SK-N-SH treated with all-trans-retinoic acid at 6 μM for 48 hours (cell line): ENCODE data around the gene ACP3.

Experiments used
- ARNTL ChIP-seq: fragments of 450-650 bp; formaldehyde crosslinking; IDR thresholded peaks from 2 replicates; pipeline ENCODE4 v1.5.0; 2020; ENCODE audit warnings: low read depth, mild to moderate bottlenecking, moderate library complexity, borderline replicate concordance
- ISL1 ChIP-seq: fragments of 250-450 bp; sonication (Bioruptor Pico); IDR thresholded peaks from 2 replicates; pipeline ENCODE4 v2.1.2; 2022; ENCODE audit warnings: mild to moderate bottlenecking, moderate library complexity
- PPARA ChIP-seq: fragments of 250-450 bp; sonication (Bioruptor Pico); IDR thresholded peaks from 2 replicates; pipeline ENCODE4 v1.5.0; 2020; ENCODE audit warnings: mild to moderate bottlenecking, borderline replicate concordance
- RARB ChIP-seq: fragments of 250-450 bp; sonication (Bioruptor Pico); IDR thresholded peaks from 2 replicates; pipeline ENCODE4 v1.8.0; 2021; ENCODE audit warnings: mild to moderate bottlenecking, moderate library complexity
- SNAI2 ChIP-seq: fragments of 250-450 bp; sonication (Bioruptor Pico); IDR thresholded peaks from 2 replicates; pipeline ENCODE4 v1.5.0; 2020; ENCODE audit warnings: mild to moderate bottlenecking, moderate library complexity
- TCF4 ChIP-seq: fragments of 250-450 bp; sonication (Bioruptor Pico); IDR thresholded peaks from 2 replicates; pipeline ENCODE4 v1.8.0; 2021; ENCODE audit warnings: mild to moderate bottlenecking, moderate library complexity, borderline replicate concordance
- TOX ChIP-seq: fragments of 250-450 bp; sonication (Bioruptor Pico); IDR thresholded peaks from 2 replicates; pipeline ENCODE4 v1.8.0; 2021; ENCODE audit warnings: mild to moderate bottlenecking, moderate library complexity, borderline replicate concordance
- TSHZ2 ChIP-seq: fragments of 250-450 bp; sonication (Bioruptor Pico); IDR thresholded peaks from 2 replicates; pipeline ENCODE4 v1.5.0; 2020; ENCODE audit warnings: mild to moderate bottlenecking, moderate library complexity
- ZFP3 ChIP-seq: fragments of 250-450 bp; sonication (Bioruptor Pico); IDR thresholded peaks from 2 replicates; pipeline ENCODE4 v1.5.0; 2020; ENCODE audit warnings: mild to moderate bottlenecking, moderate library complexity
- ZFP30 ChIP-seq: fragments of 450-650 bp; formaldehyde crosslinking; IDR thresholded peaks from 2 replicates; pipeline ENCODE4 v1.5.0; 2022; ENCODE audit warnings: mild to moderate bottlenecking, moderate library complexity
- ZNF8 ChIP-seq: fragments of 450-650 bp; formaldehyde crosslinking; IDR thresholded peaks from 2 replicates; pipeline ENCODE4 v1.5.0; 2020; ENCODE audit warnings: mild to moderate bottlenecking, moderate library complexity
- TF ChIP-seq, protein P1 (sequence below): fragments of 250-450 bp; sonication (Bioruptor Pico); IDR thresholded peaks from 2 replicates; pipeline ENCODE4 v1.8.0; 2020; ENCODE audit warnings: mild to moderate bottlenecking, moderate library complexity, borderline replicate concordance
- TF ChIP-seq, protein P2 (sequence below): fragments of 250-450 bp; sonication (Bioruptor Pico); IDR thresholded peaks from 2 replicates; pipeline ENCODE4 v1.5.1; 2020; ENCODE audit warnings: low read depth, mild to moderate bottlenecking, moderate library complexity

- no peak for TF ChIP-seq TCF4 (CRISPR knock-in tag)
- TF ChIP-seq PPARA (CRISPR knock-in tag): no peak
- TF ChIP-seq TSHZ2: no peak
- TF ChIP-seq, protein P1, sequence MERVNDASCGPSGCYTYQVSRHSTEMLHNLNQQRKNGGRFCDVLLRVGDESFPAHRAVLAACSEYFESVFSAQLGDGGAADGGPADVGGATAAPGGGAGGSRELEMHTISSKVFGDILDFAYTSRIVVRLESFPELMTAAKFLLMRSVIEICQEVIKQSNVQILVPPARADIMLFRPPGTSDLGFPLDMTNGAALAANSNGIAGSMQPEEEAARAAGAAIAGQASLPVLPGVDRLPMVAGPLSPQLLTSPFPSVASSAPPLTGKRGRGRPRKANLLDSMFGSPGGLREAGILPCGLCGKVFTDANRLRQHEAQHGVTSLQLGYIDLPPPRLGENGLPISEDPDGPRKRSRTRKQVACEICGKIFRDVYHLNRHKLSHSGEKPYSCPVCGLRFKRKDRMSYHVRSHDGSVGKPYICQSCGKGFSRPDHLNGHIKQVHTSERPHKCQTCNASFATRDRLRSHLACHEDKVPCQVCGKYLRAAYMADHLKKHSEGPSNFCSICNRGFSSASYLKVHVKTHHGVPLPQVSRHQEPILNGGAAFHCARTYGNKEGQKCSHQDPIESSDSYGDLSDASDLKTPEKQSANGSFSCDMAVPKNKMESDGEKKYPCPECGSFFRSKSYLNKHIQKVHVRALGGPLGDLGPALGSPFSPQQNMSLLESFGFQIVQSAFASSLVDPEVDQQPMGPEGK: no peak
- TF ChIP-seq, protein P2, sequence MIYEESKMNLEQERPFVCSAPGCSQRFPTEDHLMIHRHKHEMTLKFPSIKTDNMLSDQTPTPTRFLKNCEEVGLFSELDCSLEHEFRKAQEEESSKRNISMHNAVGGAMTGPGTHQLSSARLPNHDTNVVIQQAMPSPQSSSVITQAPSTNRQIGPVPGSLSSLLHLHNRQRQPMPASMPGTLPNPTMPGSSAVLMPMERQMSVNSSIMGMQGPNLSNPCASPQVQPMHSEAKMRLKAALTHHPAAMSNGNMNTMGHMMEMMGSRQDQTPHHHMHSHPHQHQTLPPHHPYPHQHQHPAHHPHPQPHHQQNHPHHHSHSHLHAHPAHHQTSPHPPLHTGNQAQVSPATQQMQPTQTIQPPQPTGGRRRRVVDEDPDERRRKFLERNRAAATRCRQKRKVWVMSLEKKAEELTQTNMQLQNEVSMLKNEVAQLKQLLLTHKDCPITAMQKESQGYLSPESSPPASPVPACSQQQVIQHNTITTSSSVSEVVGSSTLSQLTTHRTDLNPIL (CRISPR knock-in tag): no peak
- TF ChIP-seq ARNTL (CRISPR knock-in tag): no peak
- no peak for TF ChIP-seq SNAI2 (CRISPR knock-in tag)
- no peak for TF ChIP-seq ZNF8 (CRISPR knock-in tag)
- no peak for TF ChIP-seq ISL1 (CRISPR knock-in tag)
- TF ChIP-seq TOX (CRISPR knock-in tag): no peak
- TF ChIP-seq ZFP3: no peak
- TF ChIP-seq ZFP30 (CRISPR knock-in tag): no peak
- no peak for TF ChIP-seq RARB (CRISPR knock-in tag)
Observed at GRCh38 chr3:132289316-132289715, 27.9 kb upstream of the ACP3 start.
